Fibroblast of lung (primary cell): ENCODE data around the gene SYNPR. TPM values are rescaled to one million over a fixed set of nuclear protein-coding genes. Genes with fewer than 3 reads are reported as not detected.

Source experiments
- DNase-seq, 2 donors: peaks; one replicate each; pipeline versions ENCODE4 v3.0.0 to v3.0.0-alpha.2; 2010; ENCODE audit warnings: low read depth in 2 of 2
- H2AFZ ChIP-seq: 2 replicates; pipeline ENCODE4 v1.5.1; 2012; ENCODE audit warnings: low read length, control low read depth, inconsistent platforms
- H3K27ac ChIP-seq: 2 replicates; pipeline ENCODE4 v1.5.1; 2011; ENCODE audit warnings: low read length, control low read depth; ENCODE audit not compliant: insufficient read depth
- H3K27me3 ChIP-seq: 2 replicates; pipeline ENCODE4 v1.5.1; 2011; ENCODE audit warnings: mild to moderate bottlenecking, low read length; ENCODE audit not compliant: control insufficient read depth, insufficient read depth
- H3K36me3 ChIP-seq: 2 replicates; pipeline ENCODE4 v1.5.1; 2011; ENCODE audit warnings: low read length; ENCODE audit not compliant: control insufficient read depth, insufficient read depth
- H3K4me1 ChIP-seq: 2 replicates; pipeline ENCODE4 v1.5.1; 2011; ENCODE audit warnings: low read length; ENCODE audit not compliant: control insufficient read depth, insufficient read depth; ENCODE audit errors: extremely low read depth
- H3K4me2 ChIP-seq: 2 replicates; pipeline ENCODE4 v1.5.1; 2011; ENCODE audit warnings: low read length, control low read depth; ENCODE audit not compliant: insufficient read depth; ENCODE audit errors: extremely low read depth
- H3K4me3 ChIP-seq, 4 experiments: fragments of 200-600 bp in 1 of 4; sonication (generic) in 1 of 4; replicated peaks in 1 of 4; 2 replicates each; pipeline ENCODE4 v1.5.1; 2011 to 2016; ENCODE audit warnings: low read length in 4 of 4, low read depth in 3 of 4, mild to moderate bottlenecking in 3 of 4, control low read depth in 2 of 4, inconsistent platforms in 1 of 4, mixed read lengths in 1 of 4; ENCODE audit not compliant: insufficient read depth in 1 of 4; ENCODE audit errors: control extremely low read depth in 1 of 4
- H3K79me2 ChIP-seq: 2 replicates; pipeline ENCODE4 v1.5.1; 2012; ENCODE audit warnings: mild to moderate bottlenecking, low read length, inconsistent platforms; ENCODE audit not compliant: control insufficient read depth, insufficient read depth
- H3K9ac ChIP-seq: 2 replicates; pipeline ENCODE4 v1.5.1; 2011; ENCODE audit warnings: mild to moderate bottlenecking, low read length, control low read depth; ENCODE audit not compliant: insufficient read depth
- H3K9me3 ChIP-seq: 2 replicates; pipeline ENCODE4 v1.5.1; 2012; ENCODE audit warnings: low read depth, low read length; ENCODE audit not compliant: control insufficient read depth, insufficient read depth
- H4K20me1 ChIP-seq: 2 replicates; pipeline ENCODE4 v1.5.1; 2011; ENCODE audit warnings: low read length; ENCODE audit not compliant: control insufficient read depth, insufficient read depth; ENCODE audit errors: extremely low read depth
- CTCF ChIP-seq, 2 donors: IDR thresholded peaks in 1 of 2; conservative IDR thresholded peaks in 1 of 2; 1 replicate in 1 of 2; 2 replicates in 1 of 2; pipeline ENCODE4 v1.5.1; 2011 to 2012; ENCODE audit warnings: low read length in 2 of 2, control low read depth in 1 of 2, inconsistent platforms in 1 of 2, low read depth in 1 of 2, mild to moderate bottlenecking in 1 of 2
- EZH2 ChIP-seq: IDR thresholded peaks from 2 replicates; pipeline ENCODE4 v1.5.1; 2012; ENCODE audit warnings: low read length, control low read depth, mild to moderate bottlenecking; ENCODE audit errors: missing control alignments
- polyA plus RNA-seq, 2 donors: library from polyadenylated mRNA; depleted of rRNA in 1 of 2; stranded (reverse) in 1 of 2; unstranded in 1 of 2; fragments of >200 nt; gene quantifications; 2 replicates each; pipeline ENCODE4 v1.2.1, GENCODE V29; 2011 to 2012; ENCODE audit warnings: missing spikeins in 1 of 2
- total RNA-seq: library from RNA; depleted of rRNA; stranded (reverse); fragments of >200 nt; gene quantifications from 2 replicates; pipeline ENCODE4 v1.2.1, GENCODE V29; 2014

Gene SYNPR
- total and polyA plus RNA-seq, 2 donors (not counting 1 experiment from before 2014, with no cell fraction given) = not detected

- Histone ChIP-seq H3K36me3 (no peaks in the 10 kb centered on the region), H3K9ac (no peak overlapping the region), H3K79me2 (no peaks in the 10 kb centered on the region), H2AFZ (no peak overlapping the region), H4K20me1 (no peaks in the 10 kb centered on the region), H3K4me2 (no peak overlapping the region), H3K4me1 (no peaks in the 10 kb centered on the region), H3K27me3 (no peaks in the 10 kb centered on the region), H3K9me3 (no peaks in the 10 kb centered on the region), H3K27ac (no peak overlapping the region), H3K4me3 (no peak overlapping the region)
- DNase-seq = no peak
- TF ChIP-seq EZH2 (no peak), CTCF (conservative IDR thresholded peaks at IDR 0.05 in 1 of 2, IDR thresholded peaks at IDR 0.05 in 1 of 2; ENCODE audit: low read depth in 1 of 2, low read length in 2 of 2) (no peak)
Observed at GRCh38 chr3:63384382-63384781, 106.3 kb downstream of the SYNPR start.

GRCh38 chr3:63385629-63386028, 107.5 kb downstream of the SYNPR start:
- H3K4me1 ChIP-seq = no peaks in the 10 kb centered on the region
- no peak for DNase-seq
- TF ChIP-seq EZH2 (no peak), CTCF (conservative IDR thresholded peaks at IDR 0.05 in 1 of 2, IDR thresholded peaks at IDR 0.05 in 1 of 2; ENCODE audit: low read depth in 1 of 2, low read length in 2 of 2) (no peak)

GRCh38 chr3:63386568-63386967, 108.5 kb downstream of the SYNPR start:
- Histone ChIP-seq H3K36me3 (no peaks in the 10 kb centered on the region), H4K20me1 (no peaks in the 10 kb centered on the region), H3K4me3 (no peak overlapping the region), H3K27me3 (no peaks in the 10 kb centered on the region), H3K27ac (no peak overlapping the region), H3K9ac (no peak overlapping the region), H3K9me3 (no peaks in the 10 kb centered on the region), H3K4me2 (no peak overlapping the region), H3K4me1 (no peaks in the 10 kb centered on the region), H3K79me2 (no peaks in the 10 kb centered on the region), H2AFZ (no peak overlapping the region)
- TF ChIP-seq CTCF (conservative IDR thresholded peaks at IDR 0.05 in 1 of 2, IDR thresholded peaks at IDR 0.05 in 1 of 2; ENCODE audit: low read depth in 1 of 2, low read length in 2 of 2) (no peak), EZH2 (no peak)
- peak in 1 of 2 donors; percentile 10 for DNase-seq

More at GRCh38 chr3:63385629-63386028, 107.5 kb downstream of the SYNPR start:
- H3K4me2 ChIP-seq = no peak overlapping the region
- H3K36me3 ChIP-seq = no peaks in the 10 kb centered on the region
- no peaks in the 10 kb centered on the region for H3K27me3 ChIP-seq
- H3K79me2 ChIP-seq = no peaks in the 10 kb centered on the region
- H3K27ac ChIP-seq = no peak overlapping the region
- H2AFZ ChIP-seq = no peak overlapping the region
- no peaks in the 10 kb centered on the region for H3K9me3 ChIP-seq
- H3K4me3 ChIP-seq = no peak overlapping the region
- no peak overlapping the region for H3K9ac ChIP-seq
- no peaks in the 10 kb centered on the region for H4K20me1 ChIP-seq
